IMR-90 (cell line): ENCODE measurements around the gene ZBTB1. TPM values are rescaled to one million over a fixed set of nuclear protein-coding genes. Genes with fewer than 3 reads are reported as not detected.

Experiments used
- ATAC-seq: fragments of 200-7000 bp; cut with Tn5 transposase; 2 replicates; pipeline ENCODE4 v1.9.1; 2020; ENCODE audit warnings: low read depth, mild to moderate bottlenecking, moderate library complexity
- BruUV-seq: library from RNA; stranded (reverse); fragments of 400-500 nt; replicated peaks from 2 replicates; lab custom pipeline; 2021; lab: Mats Ljungman, UMichigan
- CTCF ChIA-PET: fragments of 300-600 bp; formaldehyde crosslinking; extraction: SDS; loops from one replicate; lab custom pipeline; 2021; ENCODE audit warnings: antibody characterized with exemption; lab: Yijun Ruan, JAX
- POLR2A ChIA-PET: fragments of 300-600 bp; sonication (Branson Sonifier 250); formaldehyde crosslinking; loops from one replicate; lab custom pipeline; 2022; ENCODE audit warnings: antibody characterized with exemption; ENCODE audit not compliant: unreplicated experiment; lab: Charles Lee
- DNase-seq: peaks from one replicate; pipeline ENCODE4 v3.0.0; 2013
- H2AFZ ChIP-seq: replicated peaks from 2 replicates; pipeline ENCODE3; 2013; ENCODE audit warnings: low read length, mild to moderate bottlenecking; ENCODE audit not compliant: poor library complexity
- H2AK5ac ChIP-seq: 2 replicates; pipeline ENCODE4 v1.6.1; 2013; ENCODE audit warnings: low read depth, low read length, inconsistent platforms
- H2AK9ac ChIP-seq: replicated peaks from 2 replicates; pipeline ENCODE3; 2013; ENCODE audit warnings: mild to moderate bottlenecking, low read depth, low read length, moderate library complexity; ENCODE audit not compliant: poor library complexity
- H2BK120ac ChIP-seq: 2 replicates; pipeline ENCODE4 v1.6.1; 2013; ENCODE audit warnings: low read depth, low read length, inconsistent platforms
- H2BK15ac ChIP-seq: 3 replicates; pipeline ENCODE4 v1.6.1; 2013; ENCODE audit warnings: low read depth, low read length, inconsistent platforms
- H2BK20ac ChIP-seq: 2 replicates; pipeline ENCODE4 v1.6.1; 2013; ENCODE audit warnings: low read depth, mild to moderate bottlenecking, inconsistent platforms, low read length, moderate library complexity
- H2BK5ac ChIP-seq: 2 replicates; pipeline ENCODE4 v1.6.1; 2013; ENCODE audit warnings: mild to moderate bottlenecking, low read depth, low read length, inconsistent platforms; ENCODE audit not compliant: poor library complexity, severe bottlenecking
- H3K14ac ChIP-seq: replicated peaks from 2 replicates; pipeline ENCODE4 v1.6.1; 2013; ENCODE audit warnings: low read depth, low read length, inconsistent platforms
- H3K18ac ChIP-seq: 2 replicates; pipeline ENCODE4 v1.6.1; 2013; ENCODE audit warnings: low read depth, low read length, control low read depth
- H3K23ac ChIP-seq: 2 replicates; pipeline ENCODE4 v1.6.1; 2013; ENCODE audit warnings: low read depth, low read length, inconsistent platforms
- H3K27ac ChIP-seq: 2 replicates; pipeline ENCODE4 v1.5.1; 2013; ENCODE audit warnings: mild to moderate bottlenecking, control low read depth, low read length; ENCODE audit not compliant: insufficient read depth
- H3K27me3 ChIP-seq: 2 replicates; pipeline ENCODE4 v1.6.1; 2013; ENCODE audit warnings: low read length; ENCODE audit not compliant: control insufficient read depth, insufficient read depth
- H3K36me3 ChIP-seq: 2 replicates; pipeline ENCODE4 v1.6.1; 2013; ENCODE audit warnings: low read length, mixed read lengths; ENCODE audit not compliant: control insufficient read depth, insufficient read depth
- H3K4ac ChIP-seq: 2 replicates; pipeline ENCODE4 v1.6.1; 2013; ENCODE audit warnings: low read depth, low read length, inconsistent platforms
- H3K4me1 ChIP-seq: 2 replicates; pipeline ENCODE4 v1.6.1; 2013; ENCODE audit warnings: low read length, mixed read lengths; ENCODE audit not compliant: control insufficient read depth, insufficient read depth
- H3K4me2 ChIP-seq: 2 replicates; pipeline ENCODE4 v1.6.1; 2013; ENCODE audit warnings: low read depth, mild to moderate bottlenecking, control low read depth, low read length, moderate library complexity
- H3K4me3 ChIP-seq: 2 replicates; pipeline ENCODE4 v1.5.1; 2013; ENCODE audit warnings: low read depth, mild to moderate bottlenecking, control low read depth, low read length, moderate library complexity; ENCODE audit not compliant: insufficient read depth
- H3K56ac ChIP-seq: 2 replicates; pipeline ENCODE4 v1.6.1; 2013; ENCODE audit warnings: low read length, inconsistent platforms; ENCODE audit not compliant: insufficient read depth; ENCODE audit errors: extremely low read depth
- H3K79me1 ChIP-seq, 2 experiments: 2 replicates each; pipeline ENCODE4 v1.6.1; 2013; ENCODE audit warnings: low read length in 2 of 2, inconsistent platforms in 1 of 2, low read depth in 1 of 2
- H3K9ac ChIP-seq: 2 replicates; pipeline ENCODE4 v1.6.1; 2013; ENCODE audit warnings: low read depth, low read length, control low read depth
- H3K9me1 ChIP-seq: 2 replicates; pipeline ENCODE4 v1.6.1; 2013; ENCODE audit warnings: low read length, inconsistent platforms; ENCODE audit not compliant: insufficient read depth
- H3K9me3 ChIP-seq: 2 replicates; pipeline ENCODE4 v1.6.1; 2013; ENCODE audit warnings: low read length; ENCODE audit not compliant: control insufficient read depth, insufficient read depth
- H4K20me1 ChIP-seq: 2 replicates; pipeline ENCODE4 v1.6.1; 2013; ENCODE audit warnings: low read length, inconsistent platforms; ENCODE audit not compliant: insufficient read depth
- H4K5ac ChIP-seq: 2 replicates; pipeline ENCODE4 v1.6.1; 2013; ENCODE audit warnings: mild to moderate bottlenecking, low read depth, low read length, control low read depth
- H4K8ac ChIP-seq, 2 experiments: 2 replicates each; pipeline ENCODE4 v1.6.1; 2013; ENCODE audit warnings: low read depth in 2 of 2, low read length in 2 of 2, control low read depth in 1 of 2, inconsistent platforms in 1 of 2
- H4K91ac ChIP-seq: 2 replicates; pipeline ENCODE4 v1.6.1; 2013; ENCODE audit warnings: low read depth, low read length, inconsistent platforms; ENCODE audit not compliant: insufficient read depth
- CEBPB ChIP-seq: IDR thresholded peaks from 2 replicates; pipeline ENCODE4 v1.6.1; 2012; ENCODE audit warnings: low read depth, low read length, improper control_type of control experiment
- CHD1 ChIP-seq: IDR thresholded peaks from 2 replicates; pipeline ENCODE4 v1.6.1; 2012; ENCODE audit warnings: low read depth, low read length, improper control_type of control experiment
- RAD21 ChIP-seq: IDR thresholded peaks from 2 replicates; pipeline ENCODE4 v1.6.1; 2012; ENCODE audit warnings: low read length, improper control_type of control experiment
- WGBS, 2 experiments: methylation state at CpG; one replicate each; pipeline versions ENCODE4 v1.1.5 to v1.1.7; 2013; ENCODE audit warnings: missing lambda C conversion rate in 2 of 2; ENCODE audit not compliant: insufficient read length in 1 of 2; ENCODE audit errors: extremely low coverage in 2 of 2; 5-methylcytosine and 5-hydroxymethylcytosine counted together
- dilution Hi-C: fragments of 300-500 bp; cut with HindIII; formaldehyde crosslinking; loops from one replicate; pipeline ENCODE4 v1.14.3; 2018; ENCODE audit warnings: low sequenced_read_pairs; ENCODE audit not compliant: unreplicated experiment
- in situ Hi-C: fragments of 300-500 bp; cut with MboI; formaldehyde crosslinking; loops from 3 replicates; pipeline ENCODE4 v1.14.3; 2019; ENCODE audit warnings: low sequenced_read_pairs, inconsistent platforms, mixed read lengths
- intact Hi-C: fragments of 100-400 bp; cut with micrococcal nuclease; formaldehyde crosslinking; loops from 2 replicates; pipeline ENCODE4 v1.10.0; 2022
- polyA plus RNA-seq, 3 experiments: library from polyadenylated mRNA; depleted of rRNA; stranded (reverse); fragments of >200 nt; gene quantifications; 2 replicates each; pipeline ENCODE4 v1.2.3, GENCODE V29; 2012; ENCODE audit warnings: low replicate concordance in 1 of 3
- total RNA-seq: library from RNA; depleted of rRNA; stranded (reverse); fragments of >200 nt; gene quantifications from 2 replicates; pipeline ENCODE4 v1.2.3, GENCODE V29; 2012

ZBTB1 gene
- total and polyA plus RNA-seq, 2 of the 4 experiments (the other 2 are of a cell fraction), result 19.0 to 37.3 TPM

GRCh38 chr14:64536488-64537245 is 32.1 kb downstream of the ZBTB1 start:
- intact Hi-C loops, result no loop called here
- peak overlapping the region; percentile 49 for H2BK5ac ChIP-seq
- no peaks in the 10 kb centered on the region; the same call in none of the 2 replicates for H4K20me1 ChIP-seq
- no peak overlapping the region for H2BK120ac ChIP-seq
- CTCF ChIA-PET, result interaction anchor here (0.7 to 1.0 kb wide), 3 partner anchors 95 to 355 kb away, joined by 3 to 4 read pairs (median 3); no protein-coding TSS in a partner anchor
- ATAC-seq, result no peak
- peaks cover 6% of the 10 kb centered on the region; the same call in 1 of the 2 replicates for H3K9me1 ChIP-seq
- no peak overlapping the region for H3K56ac ChIP-seq
- H3K27ac ChIP-seq, result no peak overlapping the region
- no peak overlapping the region for H2AK5ac ChIP-seq
- no peaks in the 10 kb centered on the region for H3K27me3 ChIP-seq
- BruUV-seq, result no TSS peak
- H3K4me3 ChIP-seq, result no peak overlapping the region
- H2BK15ac ChIP-seq, result no peak overlapping the region
- no peak overlapping the region for H4K91ac ChIP-seq
- no peak overlapping the region for H3K23ac ChIP-seq
- POLR2A ChIA-PET, result no interaction called here
- H4K5ac ChIP-seq, result no peak overlapping the region
- peaks cover 11% of the 10 kb centered on the region for H3K9me3 ChIP-seq
- no peak overlapping the region for H2AFZ ChIP-seq
- no peak overlapping the region for H3K18ac ChIP-seq
- TF ChIP-seq CHD1 (no peak), RAD21 (no peak), CEBPB (peak; percentile 64)
- no peak overlapping the region for H4K8ac ChIP-seq
- H3K79me1 ChIP-seq, result peaks cover 9 to 27% of the 10 kb centered on the region in 2 experiments; a peak in 3 of 4 replicates
- dilution Hi-C loops, result no loop called here
- no peak overlapping the region for H3K4ac ChIP-seq
- in situ Hi-C loops, result loop anchor here (10.0 to 25.0 kb wide), 2 partner anchors 228 to 376 kb away; partner anchors contain the start of gene CHURC1
- peak; percentile 46 for DNase-seq
- H3K9ac ChIP-seq, result no peak overlapping the region
- 0 out of 2 replicates have a peak overlapping the region, but pooled peaks have one; percentile 39 for H3K14ac ChIP-seq
- no peaks in the 10 kb centered on the region; the same call in 1 of the 2 replicates for H3K4me1 ChIP-seq
- WGBS, 2 experiments, result 83% methylated on average over 1 of the region's 4 CpGs; no CpG with 5 or more reads in 1 of the 2 experiments
- H2AK9ac ChIP-seq, result no peak overlapping the region
- peak overlapping the region; percentile 5; the same call in 1 of the 2 replicates for H3K4me2 ChIP-seq
- no peak overlapping the region for H2BK20ac ChIP-seq
- no peaks in the 10 kb centered on the region for H3K36me3 ChIP-seq
